ENCODE measurements around the gene GUCA1C.

The GUCA1C gene

DNA sequence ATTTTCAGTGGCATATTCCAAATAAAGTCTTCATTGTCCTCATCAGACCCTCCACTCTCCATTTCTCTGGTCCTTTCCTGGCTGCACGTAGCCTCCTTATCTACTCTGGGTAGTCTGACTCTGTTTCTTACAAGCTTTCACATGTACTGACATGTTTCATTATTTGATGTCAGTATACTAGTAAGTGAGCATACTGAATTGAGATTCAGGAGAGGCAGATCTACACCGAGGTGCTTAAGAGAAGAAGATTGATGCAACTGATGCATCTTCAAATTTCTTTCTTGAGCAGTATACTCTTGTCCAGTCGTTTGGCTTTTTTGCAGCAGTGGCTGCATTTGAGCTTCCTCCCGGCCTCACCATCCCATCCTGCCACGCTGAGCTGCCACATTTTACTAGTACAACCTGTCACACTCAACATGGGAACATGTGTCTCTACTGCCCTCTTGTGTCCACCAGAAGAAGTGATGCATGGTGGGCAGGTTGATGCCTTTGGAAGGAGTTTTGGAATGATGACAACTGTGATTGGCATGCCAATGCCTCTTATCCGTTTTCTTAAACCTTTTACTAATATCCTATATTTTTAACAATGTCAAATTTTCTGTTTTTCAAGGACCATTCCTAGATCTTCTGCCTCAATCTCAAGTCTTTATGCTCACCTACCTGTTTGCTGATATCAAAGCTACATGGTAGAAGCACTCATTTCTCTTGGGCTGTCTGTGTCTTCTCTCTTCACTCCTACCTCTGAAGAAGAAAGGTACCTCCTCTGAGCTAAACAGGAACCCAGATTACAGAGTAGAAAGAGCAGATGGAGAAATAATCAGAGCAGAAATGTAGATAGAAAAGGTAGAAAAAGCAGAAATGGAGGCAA lies 38.7 kb downstream of the GUCA1C start:
- no peak overlapping the region for H3K4me3 ChIP-seq
- no peak for DNase-seq (ENCODE audit: low spot score)
- TF ChIP-seq, protein P1, sequence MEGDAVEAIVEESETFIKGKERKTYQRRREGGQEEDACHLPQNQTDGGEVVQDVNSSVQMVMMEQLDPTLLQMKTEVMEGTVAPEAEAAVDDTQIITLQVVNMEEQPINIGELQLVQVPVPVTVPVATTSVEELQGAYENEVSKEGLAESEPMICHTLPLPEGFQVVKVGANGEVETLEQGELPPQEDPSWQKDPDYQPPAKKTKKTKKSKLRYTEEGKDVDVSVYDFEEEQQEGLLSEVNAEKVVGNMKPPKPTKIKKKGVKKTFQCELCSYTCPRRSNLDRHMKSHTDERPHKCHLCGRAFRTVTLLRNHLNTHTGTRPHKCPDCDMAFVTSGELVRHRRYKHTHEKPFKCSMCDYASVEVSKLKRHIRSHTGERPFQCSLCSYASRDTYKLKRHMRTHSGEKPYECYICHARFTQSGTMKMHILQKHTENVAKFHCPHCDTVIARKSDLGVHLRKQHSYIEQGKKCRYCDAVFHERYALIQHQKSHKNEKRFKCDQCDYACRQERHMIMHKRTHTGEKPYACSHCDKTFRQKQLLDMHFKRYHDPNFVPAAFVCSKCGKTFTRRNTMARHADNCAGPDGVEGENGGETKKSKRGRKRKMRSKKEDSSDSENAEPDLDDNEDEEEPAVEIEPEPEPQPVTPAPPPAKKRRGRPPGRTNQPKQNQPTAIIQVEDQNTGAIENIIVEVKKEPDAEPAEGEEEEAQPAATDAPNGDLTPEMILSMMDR (IDR thresholded peaks at IDR 0.05) = peak; percentile 59

DNA sequence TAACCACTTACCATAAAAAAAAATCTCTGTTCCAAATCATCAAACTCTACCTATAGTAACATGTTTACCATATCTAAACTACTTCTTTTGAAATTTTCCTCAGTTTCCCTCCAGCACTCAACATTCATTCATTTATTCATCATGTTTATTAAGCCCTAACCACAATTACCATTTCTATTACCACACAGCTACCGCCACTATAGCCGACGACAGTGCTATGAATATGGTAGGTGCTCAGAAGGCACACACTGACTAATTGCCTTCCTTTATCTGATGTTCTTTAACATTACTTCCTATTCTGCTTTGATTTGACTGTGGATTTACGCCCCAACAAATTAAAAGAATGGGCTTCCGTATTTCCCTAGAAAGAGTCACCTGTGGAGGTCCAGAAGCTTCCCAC lies 43.9 kb downstream of the GUCA1C start:
- no peak overlapping the region for H3K27ac ChIP-seq
- H3K4me3 ChIP-seq = no peak overlapping the region
- TF ChIP-seq, protein P1 (IDR thresholded peaks at IDR 0.05) = no peak
- DNase-seq (ENCODE audit: low spot score) = no peak

More for the DNA sequence above, 38.7 kb downstream of the GUCA1C start:
- H3K27ac ChIP-seq = no peak overlapping the region

DNA sequence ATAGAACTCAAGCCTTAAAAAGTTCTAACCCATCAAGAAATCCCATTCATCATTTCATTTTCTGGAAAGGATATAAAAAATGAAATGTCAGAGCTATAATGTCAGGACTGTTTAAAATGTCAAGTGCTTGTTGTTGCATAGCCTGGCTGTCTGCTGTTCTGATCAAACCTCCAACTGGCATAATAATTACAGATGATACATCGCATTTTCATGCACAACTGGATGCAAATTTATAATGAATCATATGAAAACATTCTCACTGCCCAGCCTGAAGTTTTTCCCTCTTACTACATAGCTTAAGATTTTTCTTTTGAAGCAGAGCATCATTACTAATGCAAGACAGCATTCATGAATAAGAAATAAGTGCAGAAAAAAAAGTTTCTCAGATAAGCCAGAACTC lies 46.5 kb downstream of the GUCA1C start:
- TF ChIP-seq, protein P1 (IDR thresholded peaks at IDR 0.05) = no peak
- DNase-seq (ENCODE audit: low spot score) = no peak
- Histone ChIP-seq H3K4me3 (no peak overlapping the region), H3K27ac (no peak overlapping the region)

DNA sequence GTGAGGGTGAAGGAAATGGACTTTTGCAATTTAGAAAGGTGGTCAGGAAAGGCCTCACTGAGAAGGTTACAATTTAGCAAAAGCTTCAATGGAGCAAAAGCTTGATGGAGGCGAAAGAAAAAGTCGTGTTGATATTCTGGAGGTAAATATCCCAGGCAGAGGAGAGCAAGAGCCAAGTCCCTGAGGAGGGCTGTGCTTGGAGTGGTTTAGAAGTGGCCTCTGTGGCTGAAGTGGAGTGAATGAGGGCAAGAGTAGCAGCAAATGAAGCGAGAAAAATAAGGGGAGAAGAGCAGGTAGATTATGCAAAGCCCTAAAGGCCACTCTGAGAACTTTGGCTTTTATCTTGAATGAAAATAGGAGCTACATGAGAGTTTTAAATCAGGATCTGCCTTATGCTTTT lies 54.1 kb downstream of the GUCA1C start:
- H3K4me3 ChIP-seq = no peak overlapping the region

DNA sequence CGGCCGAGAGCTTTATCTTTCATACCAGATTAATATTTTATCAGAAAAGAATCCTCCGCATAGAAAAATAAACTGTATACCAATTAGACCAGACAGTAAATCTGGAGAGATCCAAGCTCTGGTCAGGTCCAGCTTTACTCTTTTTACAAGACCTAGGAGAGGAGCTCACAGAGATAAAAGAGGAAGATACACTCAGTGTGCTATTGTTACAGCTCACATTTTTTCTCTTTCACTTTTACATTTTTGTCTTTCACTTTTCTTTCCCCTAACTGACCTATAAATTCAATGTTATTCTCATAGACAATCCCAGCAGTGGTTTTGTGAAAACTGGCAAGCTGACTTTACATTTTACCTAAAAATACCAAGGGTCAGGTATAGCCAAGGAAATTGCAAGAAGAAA lies 55.8 kb downstream of the GUCA1C start:
- TF ChIP-seq, protein P1 (IDR thresholded peaks at IDR 0.05) = no peak
- DNase-seq (ENCODE audit: low spot score) = no peak
- H3K27ac ChIP-seq = no peak overlapping the region
- H3K4me3 ChIP-seq = no peak overlapping the region

More for the DNA sequence above, 54.1 kb downstream of the GUCA1C start:
- TF ChIP-seq, protein P1 (IDR thresholded peaks at IDR 0.05) = no peak
- no peak for DNase-seq (ENCODE audit: low spot score)
- H3K27ac ChIP-seq = no peak overlapping the region

DNA sequence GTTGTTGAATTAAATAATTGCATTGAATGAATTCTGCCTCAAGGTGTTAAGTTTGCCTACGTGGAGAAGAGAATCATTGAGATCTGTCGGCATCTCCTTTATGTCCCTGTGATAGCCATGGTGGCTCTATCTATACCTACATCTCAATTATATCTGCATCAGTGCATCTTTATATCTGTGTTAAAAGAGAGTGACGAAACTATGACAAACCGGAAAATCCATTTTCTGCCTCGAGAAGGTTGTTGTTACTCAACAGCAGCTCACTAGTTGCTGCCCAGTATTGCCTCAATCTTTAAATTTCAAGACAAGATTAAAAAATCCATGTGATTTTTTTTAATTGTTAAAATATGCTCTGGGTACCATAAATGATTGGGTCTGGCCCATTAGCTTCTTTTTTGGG lies 58.7 kb downstream of the GUCA1C start:
- no peak overlapping the region for H3K4me3 ChIP-seq
- no peak overlapping the region for H3K27ac ChIP-seq
- TF ChIP-seq, protein P1 (IDR thresholded peaks at IDR 0.05) = no peak
- no peak for DNase-seq (ENCODE audit: low spot score)

DNA sequence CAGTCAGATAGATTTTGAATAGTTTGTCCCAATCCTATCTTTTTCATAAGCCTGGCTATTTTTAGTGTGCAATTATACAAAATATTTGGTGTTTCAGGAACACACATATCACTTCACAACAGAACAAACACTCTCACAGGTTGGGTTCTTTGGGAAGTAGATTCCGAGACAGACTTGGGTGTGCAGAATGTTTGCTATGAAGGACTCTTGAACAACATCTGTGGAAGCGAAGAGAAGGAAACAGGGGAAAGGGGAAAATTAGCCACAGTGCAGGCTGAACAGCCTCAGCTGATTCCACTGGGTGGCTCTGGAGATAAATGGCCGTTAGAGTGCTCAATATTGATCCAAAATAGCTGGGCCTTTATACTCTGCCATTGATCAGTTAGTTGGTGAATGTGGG lies 61.8 kb downstream of the GUCA1C start:
- TF ChIP-seq, protein P1 (IDR thresholded peaks at IDR 0.05) = no peak
- no peak overlapping the region for H3K27ac ChIP-seq
- H3K4me3 ChIP-seq = no peak overlapping the region
- DNase-seq (ENCODE audit: low spot score) = no peak
